IMR-90 (cell line): Measurements from ENCODE around the gene ABCA9.

Experiments
- CEBPB ChIP-seq: IDR thresholded peaks from 2 replicates; pipeline ENCODE4 v1.6.1; 2012; ENCODE audit warnings: low read depth, low read length, improper control_type of control experiment
- CHD1 ChIP-seq: IDR thresholded peaks from 2 replicates; pipeline ENCODE4 v1.6.1; 2012; ENCODE audit warnings: low read depth, low read length, improper control_type of control experiment
- CTCF ChIP-seq: conservative IDR thresholded peaks from 2 replicates; pipeline ENCODE4 v1.5.1; 2012; ENCODE audit warnings: mild to moderate bottlenecking, low read depth, low read length, improper control_type of control experiment
- FOS ChIP-seq: fragments of 150-350 bp; IDR thresholded peaks from 2 replicates; pipeline ENCODE4 v1.6.1; 2016; ENCODE audit warnings: low read depth, low read length
- MAZ ChIP-seq: IDR thresholded peaks from 2 replicates; pipeline ENCODE4 v1.6.1; 2012; ENCODE audit warnings: low read depth, mild to moderate bottlenecking, low read length, improper control_type of control experiment, moderate library complexity, borderline replicate concordance
- NFE2L2 ChIP-seq: fragments of 150-350 bp; IDR thresholded peaks from 2 replicates; pipeline ENCODE4 v1.6.1; 2016; ENCODE audit warnings: low read depth, mild to moderate bottlenecking, low read length
- POLR2A ChIP-seq: IDR thresholded peaks from 2 replicates; pipeline ENCODE4 v1.6.1; 2012; ENCODE audit warnings: mild to moderate bottlenecking, low read depth, low read length
- RCOR1 ChIP-seq: IDR thresholded peaks from 2 replicates; pipeline ENCODE4 v1.6.1; 2012; ENCODE audit warnings: mild to moderate bottlenecking, low read length, improper control_type of control experiment; ENCODE audit not compliant: insufficient replicate concordance
- USF2 ChIP-seq: fragments of 150-350 bp; IDR thresholded peaks from 2 replicates; pipeline ENCODE4 v1.6.1; 2017; ENCODE audit warnings: mild to moderate bottlenecking, antibody characterized with exemption, low read length, low read depth

GRCh38 chr17:69093279-69093789, 32.6 kb upstream of the ABCA9 start:
- TF ChIP-seq POLR2A (no peak), CTCF (no peak), FOS (no peak), MAZ (no peak), CEBPB (no peak), CHD1 (no peak), NFE2L2 (no peak), RCOR1 (no peak), USF2 (no peak)
